Measurements from ENCODE around the gene MS4A2.
"Not testable (repeated sequence)": the region's sequence is repeated elsewhere in the genome, so short reads cannot be mapped to it uniquely, and the experiment has no call there.

MS4A2 gene

DNA sequence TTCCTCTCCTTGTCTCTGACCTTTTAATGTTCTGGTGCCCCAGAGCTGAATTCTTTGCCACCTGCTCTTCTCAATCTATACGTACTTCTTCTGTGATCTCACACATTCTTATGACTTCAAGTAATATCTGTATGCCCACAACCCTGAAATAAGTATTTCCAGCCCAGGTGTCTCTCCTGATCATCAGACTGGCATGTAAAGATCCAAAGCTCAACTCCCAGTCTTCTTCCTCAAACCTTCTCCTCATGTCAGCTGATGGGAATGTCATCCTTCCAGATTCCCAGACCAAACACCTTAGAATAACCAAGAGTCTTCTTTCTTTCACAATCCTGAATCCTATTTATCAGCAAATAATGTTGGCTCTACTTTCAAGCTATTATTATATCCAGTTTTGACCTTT is 22.7 kb upstream of the MS4A2 start:
- H3K27ac ChIP-seq = no peak overlapping the region
- no peak for TF ChIP-seq ZFX (IDR thresholded peaks at IDR 0.05)
- TF ChIP-seq, protein P1, sequence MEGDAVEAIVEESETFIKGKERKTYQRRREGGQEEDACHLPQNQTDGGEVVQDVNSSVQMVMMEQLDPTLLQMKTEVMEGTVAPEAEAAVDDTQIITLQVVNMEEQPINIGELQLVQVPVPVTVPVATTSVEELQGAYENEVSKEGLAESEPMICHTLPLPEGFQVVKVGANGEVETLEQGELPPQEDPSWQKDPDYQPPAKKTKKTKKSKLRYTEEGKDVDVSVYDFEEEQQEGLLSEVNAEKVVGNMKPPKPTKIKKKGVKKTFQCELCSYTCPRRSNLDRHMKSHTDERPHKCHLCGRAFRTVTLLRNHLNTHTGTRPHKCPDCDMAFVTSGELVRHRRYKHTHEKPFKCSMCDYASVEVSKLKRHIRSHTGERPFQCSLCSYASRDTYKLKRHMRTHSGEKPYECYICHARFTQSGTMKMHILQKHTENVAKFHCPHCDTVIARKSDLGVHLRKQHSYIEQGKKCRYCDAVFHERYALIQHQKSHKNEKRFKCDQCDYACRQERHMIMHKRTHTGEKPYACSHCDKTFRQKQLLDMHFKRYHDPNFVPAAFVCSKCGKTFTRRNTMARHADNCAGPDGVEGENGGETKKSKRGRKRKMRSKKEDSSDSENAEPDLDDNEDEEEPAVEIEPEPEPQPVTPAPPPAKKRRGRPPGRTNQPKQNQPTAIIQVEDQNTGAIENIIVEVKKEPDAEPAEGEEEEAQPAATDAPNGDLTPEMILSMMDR (conservative IDR thresholded peaks at IDR 0.05) = no peak

DNA sequence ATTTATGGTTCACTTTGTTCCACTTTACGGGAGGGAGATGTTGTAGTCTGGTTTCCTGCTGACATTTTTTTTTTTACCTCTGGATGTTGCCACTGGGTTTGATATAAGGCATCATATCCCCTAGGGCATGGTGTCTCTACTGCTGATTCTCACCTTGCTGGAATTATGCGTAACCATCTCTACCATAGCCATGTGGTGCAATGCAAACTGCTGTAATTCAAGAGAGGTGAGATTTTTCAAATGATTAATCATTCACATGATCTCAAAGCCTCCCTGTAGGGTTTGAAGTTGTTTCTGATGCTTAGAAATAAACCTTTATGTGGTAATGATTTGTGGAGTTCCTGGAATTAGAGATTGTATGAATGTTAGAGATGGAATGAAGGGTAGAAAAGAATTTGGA is 19.0 kb upstream of the MS4A2 start:
- H3K27ac ChIP-seq = no peak overlapping the region
- TF ChIP-seq, protein P1 (conservative IDR thresholded peaks at IDR 0.05) = no peak
- no peak for TF ChIP-seq ZFX (IDR thresholded peaks at IDR 0.05)

GRCh38 chr11:60071644-60072043 is 16.8 kb upstream of the MS4A2 start:
- H3K27ac ChIP-seq = not testable (repeated sequence)

DNA sequence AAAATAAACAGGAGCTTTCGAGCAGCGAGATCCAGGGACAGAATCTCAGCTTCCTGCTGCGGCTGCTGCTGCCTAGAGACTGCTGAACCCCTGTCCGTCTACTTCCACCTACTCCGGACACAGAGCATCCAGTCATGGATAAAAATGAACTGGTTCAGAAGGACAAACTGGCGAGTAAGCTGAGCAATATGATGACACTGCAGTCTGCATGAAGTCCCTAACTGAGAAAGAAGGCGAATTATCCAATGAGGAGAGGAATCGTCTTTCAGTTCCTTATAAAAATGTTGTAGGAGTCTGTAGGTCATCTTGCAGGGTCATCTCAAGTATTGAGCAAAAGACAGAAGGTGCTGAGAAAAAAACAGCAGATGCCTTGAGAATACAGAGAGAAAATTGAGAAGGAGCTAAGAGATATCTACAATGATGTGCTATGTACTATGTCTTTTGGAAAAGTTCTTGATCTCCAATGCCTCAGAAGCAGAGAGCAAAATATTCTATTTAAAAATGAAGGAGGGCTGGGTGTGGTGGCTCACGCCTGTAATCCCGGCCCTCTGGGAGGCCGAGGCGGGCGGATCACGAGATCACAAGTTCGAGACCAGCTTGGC is 11.1 kb upstream of the MS4A2 start:
- TF ChIP-seq, protein P1 (conservative IDR thresholded peaks at IDR 0.05) = no peak
- no peak for TF ChIP-seq ZFX (IDR thresholded peaks at IDR 0.05)
- H3K27ac ChIP-seq = no peak overlapping the region

GRCh38 chr11:60077981-60078380 is 10.5 kb upstream of the MS4A2 start:
- H3K27ac ChIP-seq = no peak overlapping the region
- TF ChIP-seq, protein P1 (conservative IDR thresholded peaks at IDR 0.05) = no peak
- no peak for TF ChIP-seq ZFX (IDR thresholded peaks at IDR 0.05)

GRCh38 chr11:60078745-60079144 is 9.7 kb upstream of the MS4A2 start:
- H3K27ac ChIP-seq = no peak overlapping the region
- TF ChIP-seq, protein P1 (conservative IDR thresholded peaks at IDR 0.05) = no peak

DNA sequence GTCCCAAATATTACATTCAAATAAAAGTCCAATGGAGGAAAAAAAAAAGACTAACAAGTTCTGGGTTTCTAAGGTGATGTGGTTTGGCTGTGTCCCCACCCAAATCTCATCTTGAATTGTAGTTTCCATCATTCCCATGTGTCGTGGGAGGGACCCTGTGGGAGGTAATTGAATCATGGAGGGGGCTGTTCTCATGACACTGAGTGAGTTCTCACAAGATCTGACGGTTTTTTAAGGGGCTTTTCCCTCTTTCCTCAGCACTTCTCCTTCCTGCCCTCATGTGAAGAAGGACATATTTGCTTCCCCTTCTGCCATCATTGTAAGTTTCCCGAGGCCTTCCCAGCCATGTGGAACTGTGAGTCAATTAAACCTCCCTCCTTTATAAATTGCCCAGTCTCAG is 7.9 kb upstream of the MS4A2 start:
- TF ChIP-seq, protein P1 (conservative IDR thresholded peaks at IDR 0.05) = no peak
- TF ChIP-seq ZFX (IDR thresholded peaks at IDR 0.05) = no peak
- no peak overlapping the region for H3K27ac ChIP-seq

DNA sequence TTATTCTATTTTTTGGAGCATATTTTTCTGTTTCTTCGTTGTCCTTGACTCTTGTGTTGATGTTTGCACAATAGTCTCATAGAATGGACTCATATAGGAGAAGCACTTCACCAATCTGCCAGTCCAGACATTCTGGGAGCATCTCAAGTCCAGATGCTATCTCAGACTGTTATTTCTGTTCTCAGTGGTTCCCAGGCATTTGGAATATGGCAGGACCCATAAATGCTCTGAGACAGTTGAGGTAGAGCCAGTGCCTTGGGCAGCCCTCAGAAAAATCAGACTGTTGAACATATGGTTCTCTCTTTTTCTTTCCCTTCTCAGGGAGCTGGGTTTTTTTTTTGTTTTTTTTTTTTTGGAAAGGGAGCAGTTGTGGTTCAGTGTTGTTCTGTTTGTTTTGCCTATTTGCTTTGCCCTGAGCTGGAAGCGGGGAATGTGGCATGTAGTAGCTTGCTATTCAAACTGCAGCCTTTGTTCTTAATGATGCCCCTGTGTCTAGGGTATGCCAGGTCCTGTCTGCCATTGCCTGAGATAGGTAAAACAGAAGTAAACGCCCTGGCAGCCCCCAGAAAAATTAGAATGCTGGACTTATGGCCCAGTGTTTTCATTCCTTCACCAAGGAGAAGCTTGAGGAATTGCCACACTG is 3.7 kb upstream of the MS4A2 start:
- H3K27ac ChIP-seq = no peak overlapping the region
- TF ChIP-seq ZFX (IDR thresholded peaks at IDR 0.05) = no peak
- TF ChIP-seq, protein P1 (conservative IDR thresholded peaks at IDR 0.05) = no peak

Data from C4-2B (cell line).